Renal pelvis (tissue), 4 donors: ENCODE measurements around the gene KRTAP5-2. TPM values are rescaled to one million over a fixed set of nuclear protein-coding genes. Genes with fewer than 3 reads are reported as not detected.

Experiments used
- DNase-seq: peaks from one replicate; pipeline ENCODE4 v3.0.0-alpha.2; 2013
- polyA plus RNA-seq, 3 donors: library from polyadenylated mRNA; unstranded; fragments of 120-200 nt; gene quantifications; one replicate each; pipeline ENCODE4 v1.2.1, GENCODE V29; 2013; ENCODE audit not compliant: insufficient read length in 3 of 3

KRTAP5-2 gene
- polyA plus RNA-seq, 3 donors = 0.25 to 0.42 TPM; not detected in 1

DNA sequence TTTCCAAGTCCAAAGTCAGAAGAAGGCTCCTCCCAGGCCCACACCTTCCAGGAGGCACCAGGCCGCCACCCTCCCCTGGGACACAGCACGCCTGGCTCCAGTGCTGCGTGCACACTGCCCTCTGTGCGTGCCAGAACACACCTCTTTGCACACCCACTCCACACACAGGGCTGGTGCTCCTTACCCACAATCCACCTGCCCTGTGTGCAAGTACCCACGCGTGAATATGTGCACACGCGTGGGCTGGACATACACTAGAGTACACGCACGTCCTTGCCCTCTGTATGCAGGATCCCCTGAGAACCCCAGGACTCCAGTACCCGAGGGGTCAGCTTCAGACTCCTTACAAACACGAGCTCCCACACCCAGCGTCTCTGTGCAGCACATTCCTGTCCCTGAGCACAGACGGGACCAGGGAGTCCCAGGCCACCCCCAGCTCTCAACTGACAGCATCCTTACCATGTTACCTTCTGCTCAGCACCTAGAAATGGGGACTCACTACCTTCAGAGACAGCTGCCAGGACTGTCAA is 28.8 kb downstream of the KRTAP5-2 start:
- no peak for DNase-seq

DNA sequence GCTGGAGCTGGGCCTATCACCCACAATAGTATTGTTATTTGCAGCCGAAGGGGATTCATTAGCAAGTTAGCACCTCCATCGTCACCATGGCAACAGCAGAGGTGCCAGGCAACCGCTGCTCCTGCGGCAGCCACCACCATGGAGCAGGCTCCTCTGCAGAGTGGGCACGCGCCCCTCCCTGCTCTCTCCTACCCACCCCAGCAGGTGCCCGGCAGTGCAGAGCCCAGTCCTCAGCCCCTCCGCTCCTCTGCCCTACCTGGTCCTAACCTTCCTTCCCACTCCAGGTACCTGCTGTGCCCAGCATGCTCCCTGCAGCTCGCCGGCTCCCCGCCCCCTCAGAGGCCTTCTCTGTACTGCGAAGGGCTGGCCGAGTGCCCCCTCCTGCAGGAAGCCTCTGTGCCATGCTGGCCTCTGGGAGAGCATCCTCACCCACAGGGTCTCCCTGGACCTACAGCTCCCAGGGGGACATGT is 29.6 kb downstream of the KRTAP5-2 start:
- DNase-seq = no peak

DNA sequence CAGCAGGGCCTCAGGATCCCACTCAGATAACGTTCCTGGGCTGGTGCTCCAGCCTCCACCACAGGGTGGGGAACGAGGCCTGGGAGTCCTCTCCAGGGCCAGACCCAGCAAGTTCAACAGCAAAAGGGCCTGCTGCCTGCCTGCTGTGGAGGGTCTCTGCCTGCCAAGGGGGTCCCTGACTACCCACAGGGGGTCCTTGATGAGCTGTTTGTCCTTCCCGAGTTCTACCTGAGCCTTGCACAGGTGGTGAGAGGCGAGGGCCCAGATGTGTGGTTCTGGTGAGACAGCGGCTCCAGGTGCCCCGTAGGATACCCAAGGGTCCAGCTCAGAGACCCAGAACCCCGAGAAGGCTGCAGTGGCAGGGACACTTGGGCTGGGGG is 30.4 kb downstream of the KRTAP5-2 start:
- no peak for DNase-seq

DNA sequence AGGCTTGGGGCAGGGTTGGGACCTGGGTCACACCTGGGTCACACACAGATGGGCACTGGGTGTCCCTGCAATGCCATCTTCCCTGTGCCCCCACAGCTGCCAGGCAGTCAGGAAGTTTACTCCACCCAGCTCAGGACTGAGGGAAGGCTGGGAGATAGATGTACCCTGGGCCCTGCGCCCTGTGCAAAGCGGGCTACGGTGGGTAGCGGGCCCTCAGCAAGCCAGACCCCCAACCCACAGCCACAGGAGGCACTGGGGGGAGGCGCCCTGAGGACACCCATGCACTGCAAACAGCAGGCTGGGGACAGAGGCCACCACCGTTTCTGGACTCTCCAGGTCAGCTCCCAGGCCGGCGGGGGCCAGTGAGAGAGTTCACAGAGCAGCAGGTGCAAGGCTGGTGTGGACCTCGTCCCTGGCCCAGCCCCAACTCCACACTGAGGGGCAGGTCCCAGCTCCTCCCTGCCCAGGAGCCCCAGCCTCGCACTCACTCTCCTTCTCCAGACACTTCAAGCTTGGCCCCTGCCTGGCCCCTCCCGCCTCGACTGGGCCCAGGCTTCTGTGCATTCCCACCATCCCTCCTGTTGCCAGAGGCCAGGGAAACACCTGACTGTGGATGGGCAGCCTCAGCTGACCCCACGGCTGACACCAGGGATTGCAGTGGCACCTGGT is 30.9 kb downstream of the KRTAP5-2 start:
- DNase-seq = no peak

DNA sequence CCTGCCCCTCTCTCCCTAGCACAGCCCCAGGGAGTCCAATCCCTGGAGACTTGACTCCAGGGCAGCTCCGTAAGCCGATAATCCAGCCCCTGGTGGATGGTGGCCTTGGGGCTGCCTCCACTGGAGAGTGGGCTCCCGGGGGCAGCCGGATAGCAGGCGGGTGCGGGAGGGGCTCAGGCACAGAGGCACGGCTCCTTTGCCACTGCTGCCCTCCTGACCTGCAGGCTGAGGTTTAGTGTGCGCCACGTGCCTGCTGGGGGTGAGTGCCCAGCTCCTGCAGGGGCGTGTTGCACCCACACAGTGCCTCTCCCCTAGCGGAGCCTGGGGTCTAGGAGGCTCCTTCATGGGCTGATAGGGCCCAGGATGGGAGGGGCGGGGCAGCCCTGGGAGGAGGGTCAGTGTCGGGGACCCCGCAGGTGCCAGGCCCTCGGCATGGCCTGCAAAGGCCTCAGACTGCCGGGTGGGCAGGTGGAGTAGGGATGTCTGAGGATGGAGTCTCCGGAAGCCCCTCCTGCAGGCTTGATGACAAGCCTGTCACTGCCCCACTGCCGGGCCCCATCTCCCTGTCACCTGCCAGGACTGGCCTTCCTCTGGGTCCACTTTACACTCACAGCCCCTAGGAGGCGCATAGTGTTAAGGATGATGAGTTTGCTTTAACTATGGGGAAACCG is 31.6 kb downstream of the KRTAP5-2 start:
- DNase-seq = no peak

DNA sequence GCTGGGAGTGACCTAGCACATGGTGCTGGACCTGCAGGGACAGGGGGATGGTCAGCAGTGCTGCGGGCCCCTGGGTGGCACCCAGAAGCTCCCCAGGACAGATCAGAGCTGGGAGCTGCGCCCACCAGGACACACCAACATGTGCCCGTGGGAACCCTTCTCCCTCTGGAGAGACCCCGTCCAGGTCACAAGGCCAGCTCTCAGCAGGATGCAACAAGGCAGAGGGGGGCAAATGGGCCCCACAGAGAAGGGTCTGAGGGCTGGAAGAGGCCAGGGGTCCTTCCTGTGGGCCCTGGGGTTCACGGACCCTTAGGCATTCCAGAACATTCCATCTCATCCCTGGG is 32.2 kb downstream of the KRTAP5-2 start:
- DNase-seq = no peak

DNA sequence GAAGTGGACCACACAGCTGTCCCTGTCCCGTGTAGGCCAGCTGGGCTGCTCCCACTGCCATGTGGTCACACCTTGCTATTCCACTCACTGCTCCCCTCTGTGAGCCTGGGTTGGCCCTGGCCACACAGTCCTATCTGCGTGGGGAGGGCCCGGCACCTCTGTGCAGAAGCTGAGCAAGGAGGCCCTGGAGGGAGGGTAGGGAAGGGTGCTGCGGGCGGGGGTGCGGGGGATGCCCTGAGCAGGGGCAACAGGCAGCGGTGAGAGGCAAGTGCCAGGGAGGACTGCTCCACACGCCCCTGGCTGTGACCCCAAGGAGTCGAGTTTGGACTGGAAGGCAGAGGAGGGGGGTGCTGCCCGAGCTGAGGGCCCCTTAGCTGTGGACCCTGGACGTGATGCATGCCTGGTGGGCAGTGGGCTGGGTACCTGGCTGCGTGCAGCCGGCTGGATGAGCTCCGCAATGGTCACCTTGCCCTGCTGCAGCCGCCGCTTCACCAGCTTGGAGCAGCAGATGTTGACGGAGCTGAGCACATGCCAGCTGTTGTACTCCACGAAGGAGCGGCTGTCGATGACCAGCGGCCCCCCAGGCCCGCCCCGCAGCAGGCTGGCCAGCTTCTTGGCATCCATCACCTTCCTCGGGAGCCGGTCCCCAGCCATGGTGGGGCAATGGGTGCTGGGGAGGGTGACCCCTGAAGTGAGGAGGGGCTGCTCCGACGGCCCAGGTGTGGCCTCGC is 32.8 kb downstream of the KRTAP5-2 start:
- no peak for DNase-seq

DNA sequence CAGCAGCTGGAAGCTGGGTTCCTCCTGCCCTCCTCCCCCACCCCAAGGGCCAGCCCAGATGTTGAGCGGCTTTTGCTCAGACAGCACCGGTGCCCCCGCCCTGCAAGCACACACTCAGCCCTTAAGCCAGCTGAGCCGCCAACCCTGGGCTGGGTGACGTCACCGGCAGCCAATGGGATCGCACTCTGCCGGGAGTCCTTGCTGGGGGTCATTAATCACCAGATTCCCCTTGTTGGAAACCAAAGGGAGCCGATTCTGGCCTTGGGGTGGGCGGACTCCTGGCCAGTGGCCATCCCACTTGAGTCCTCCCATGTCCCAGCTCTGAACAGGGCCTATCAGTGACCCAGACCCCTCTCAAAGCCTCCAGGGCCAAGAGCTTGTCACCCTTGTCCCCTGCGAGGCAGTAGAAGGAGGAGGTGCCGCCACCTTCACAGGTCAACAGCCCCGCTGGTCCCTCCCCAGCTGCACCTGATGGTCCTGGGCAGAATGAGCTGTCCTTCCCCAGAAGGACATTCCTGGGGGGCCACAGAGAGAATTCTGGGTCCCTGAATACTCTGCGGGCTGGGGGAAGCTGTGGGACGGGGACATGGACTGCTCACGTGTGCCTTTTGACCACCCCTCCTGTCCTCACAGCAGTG is 33.4 kb downstream of the KRTAP5-2 start:
- DNase-seq = peak; percentile 78

DNA sequence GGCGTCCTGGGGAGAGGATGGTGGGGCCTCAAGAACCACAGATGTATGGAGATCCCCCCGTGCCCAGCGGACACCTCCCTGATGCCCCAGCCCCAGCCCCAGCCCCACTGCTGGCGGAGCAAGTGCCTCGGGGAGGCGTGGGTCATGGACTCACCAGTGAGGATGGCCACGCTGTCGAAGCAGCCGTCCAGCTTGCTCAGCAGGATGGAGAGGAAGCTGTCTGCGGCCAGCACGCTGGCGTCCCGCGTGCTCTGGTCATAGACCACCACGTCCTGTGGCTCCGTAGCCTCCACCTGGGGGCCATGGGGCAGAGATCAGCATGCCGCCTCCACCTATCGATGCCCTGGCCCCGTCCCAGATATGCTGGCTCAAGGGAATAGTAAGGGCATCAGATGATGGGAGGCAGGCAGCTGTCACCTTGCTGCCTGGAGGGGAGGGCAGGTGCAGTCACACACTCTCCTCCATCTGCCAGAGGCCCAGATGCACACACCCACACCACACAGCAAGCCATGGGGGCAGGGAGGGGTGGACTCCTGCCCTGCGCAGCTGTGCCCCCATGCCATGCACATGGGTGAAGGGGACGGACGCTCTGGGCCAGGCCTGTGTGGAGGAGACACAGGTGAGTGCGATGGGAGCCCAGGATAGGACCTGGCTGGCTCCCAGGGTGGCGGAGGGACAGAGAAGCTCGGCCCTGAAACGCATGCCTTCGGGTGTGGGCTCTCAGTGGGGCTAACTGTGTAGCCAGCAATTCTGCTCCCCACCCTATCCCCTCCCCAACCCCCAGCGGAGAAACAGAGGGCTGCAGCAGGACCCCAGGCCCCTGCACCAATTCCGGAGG is 34.2 kb downstream of the KRTAP5-2 start:
- no peak for DNase-seq

DNA sequence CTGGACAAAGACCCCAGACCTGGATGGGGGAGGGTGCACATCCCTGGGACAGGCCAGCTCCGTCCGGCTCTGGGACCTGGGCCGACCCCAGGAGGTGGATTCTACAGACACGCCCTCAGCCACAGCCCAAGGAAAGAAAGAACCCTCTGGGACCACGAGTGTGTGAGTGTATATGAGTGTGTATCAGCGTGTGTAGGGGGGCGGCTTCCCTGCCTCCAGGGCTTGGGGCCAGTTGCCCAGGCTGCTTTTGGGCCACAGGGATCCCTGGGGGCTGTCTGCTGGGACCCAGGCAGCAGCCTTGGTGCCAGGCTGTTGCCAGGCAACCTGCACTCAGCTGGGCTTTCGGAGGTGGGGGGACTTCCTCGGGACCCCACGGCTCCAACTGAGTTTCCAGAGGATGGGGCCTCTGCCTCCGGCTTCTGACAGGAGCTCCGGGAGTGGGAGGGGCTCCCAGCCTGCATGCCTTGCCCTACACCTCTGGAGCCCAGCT is 34.9 kb downstream of the KRTAP5-2 start:
- no peak for DNase-seq

DNA sequence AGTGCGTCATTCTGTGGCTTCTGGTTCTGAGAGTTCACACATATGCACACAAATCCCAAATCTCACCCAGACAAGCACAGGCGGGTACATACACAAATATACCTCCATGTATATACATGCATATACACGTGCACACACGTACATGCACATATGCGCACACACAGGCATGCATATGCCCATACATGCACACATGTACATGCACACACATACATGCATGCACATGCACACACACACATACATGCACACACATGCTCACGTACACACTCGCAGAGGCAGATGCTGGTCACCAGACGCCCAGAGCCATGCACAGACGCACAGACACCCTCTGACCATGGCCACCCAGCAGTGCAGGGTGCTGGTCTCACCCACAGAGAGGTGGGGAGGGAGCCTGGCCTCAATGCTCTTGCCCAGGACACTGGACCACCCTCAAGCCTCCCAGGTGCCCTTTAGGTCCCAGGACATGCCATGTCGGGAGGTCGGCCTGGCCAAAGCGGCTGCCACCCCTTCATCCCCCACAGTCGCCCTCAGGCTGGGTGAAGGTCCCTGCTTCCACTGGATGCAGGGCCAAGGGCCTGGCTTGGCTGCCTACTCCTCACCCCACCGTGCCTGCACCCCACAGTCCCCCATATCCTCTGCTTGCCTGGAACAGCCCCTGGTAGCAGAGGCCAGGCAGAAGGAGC is 35.5 kb downstream of the KRTAP5-2 start:
- DNase-seq = no peak

DNA sequence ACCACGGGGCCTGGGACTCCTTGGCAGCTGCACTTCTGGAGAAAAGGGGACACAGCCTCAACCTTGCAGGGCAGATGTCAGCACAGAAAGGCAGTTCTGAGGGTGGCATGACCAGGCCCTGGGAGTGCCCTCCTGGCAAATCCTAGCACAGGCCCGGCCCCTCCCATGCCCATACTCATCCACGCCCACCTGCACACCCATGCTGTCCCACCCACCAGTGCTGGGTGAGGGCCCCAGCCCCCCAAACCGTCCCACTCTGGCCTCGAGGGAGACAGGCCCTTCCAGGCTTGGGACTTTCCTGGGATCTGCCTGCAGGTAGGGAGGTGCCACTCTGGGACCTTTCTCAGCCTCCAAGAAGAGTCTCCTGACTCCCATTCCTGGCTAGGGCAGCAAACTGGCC is 36.1 kb downstream of the KRTAP5-2 start:
- no peak for DNase-seq

DNA sequence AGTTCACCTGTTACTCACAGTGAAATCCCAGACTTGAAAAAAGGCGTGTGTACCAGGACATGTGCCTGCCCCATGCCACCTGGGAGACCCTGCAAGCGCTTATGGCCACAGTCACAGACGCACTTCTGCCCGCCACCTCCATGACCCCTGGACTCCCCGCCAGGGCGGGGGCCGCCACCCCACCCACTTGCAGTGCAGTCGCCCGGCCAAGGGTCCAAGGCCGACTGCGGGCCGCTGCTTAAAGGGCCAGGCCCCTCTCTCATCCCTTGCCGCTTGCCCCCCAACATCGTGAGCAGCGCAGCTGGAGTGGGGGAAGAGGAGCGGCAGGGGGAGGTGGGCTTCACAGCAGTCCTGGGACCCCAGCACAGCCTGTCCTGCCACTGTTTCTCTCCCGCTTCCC is 36.8 kb downstream of the KRTAP5-2 start:
- DNase-seq = no peak

DNA sequence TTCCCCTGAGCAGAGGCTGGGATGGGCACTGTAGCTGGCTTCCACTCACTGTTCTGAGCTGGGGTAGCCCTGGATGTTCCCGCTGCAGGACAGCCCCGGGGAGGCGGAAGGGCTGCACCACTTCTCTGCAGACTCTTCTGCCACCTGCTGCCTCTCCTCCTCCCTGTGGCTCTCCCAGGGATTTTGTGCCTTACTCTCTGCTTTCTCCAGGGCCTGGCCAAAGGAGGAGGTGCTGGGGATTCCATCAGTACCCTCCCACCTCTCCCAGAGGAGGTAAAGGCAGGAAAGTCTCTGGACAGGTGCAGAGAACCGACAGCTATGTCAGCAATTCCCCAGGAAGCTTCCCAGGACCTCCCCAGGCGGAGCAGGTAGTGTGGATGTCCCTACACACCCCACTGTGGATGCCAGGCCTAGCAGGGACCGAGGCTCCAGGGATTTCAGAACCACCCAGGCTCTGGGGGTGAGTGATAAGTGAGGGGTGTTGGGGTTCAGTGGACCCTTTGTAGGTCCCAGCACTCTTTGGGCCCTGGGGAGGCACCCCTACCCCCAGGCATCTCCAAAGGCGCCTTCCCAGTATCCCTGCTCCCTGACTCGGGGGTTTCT is 37.3 kb downstream of the KRTAP5-2 start:
- no peak for DNase-seq

DNA sequence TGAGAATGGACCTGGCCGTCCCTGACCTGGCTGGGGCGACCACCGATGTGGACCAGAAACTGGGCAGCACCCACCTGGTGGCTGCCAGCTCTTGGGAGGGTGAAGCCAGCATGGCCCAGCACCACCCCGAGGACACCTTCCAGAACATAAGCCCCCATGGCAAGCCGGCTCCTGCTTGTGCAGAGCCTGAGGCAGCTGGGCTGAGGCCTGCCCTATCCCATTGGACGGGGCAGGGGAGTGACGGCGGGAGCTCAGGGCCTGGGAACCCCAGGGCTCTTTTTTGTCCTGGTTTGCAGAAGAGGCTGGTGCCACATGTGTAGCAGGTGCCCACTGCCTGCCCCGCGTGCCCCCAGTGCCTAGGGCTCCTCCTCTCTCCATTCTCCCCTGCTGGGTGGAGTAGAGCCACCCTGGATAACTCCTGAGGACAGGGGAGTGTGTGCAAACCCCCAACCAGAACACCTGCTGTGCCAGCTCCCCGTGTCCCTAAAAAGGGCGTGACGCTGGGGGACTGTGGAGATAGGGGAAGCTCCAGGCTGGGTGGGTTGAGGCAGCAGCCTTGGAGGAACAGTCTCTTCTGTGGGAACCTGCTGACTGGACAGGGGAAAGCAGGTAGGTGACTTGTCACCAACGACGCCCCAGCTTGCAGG is 38.0 kb downstream of the KRTAP5-2 start:
- DNase-seq = no peak

DNA sequence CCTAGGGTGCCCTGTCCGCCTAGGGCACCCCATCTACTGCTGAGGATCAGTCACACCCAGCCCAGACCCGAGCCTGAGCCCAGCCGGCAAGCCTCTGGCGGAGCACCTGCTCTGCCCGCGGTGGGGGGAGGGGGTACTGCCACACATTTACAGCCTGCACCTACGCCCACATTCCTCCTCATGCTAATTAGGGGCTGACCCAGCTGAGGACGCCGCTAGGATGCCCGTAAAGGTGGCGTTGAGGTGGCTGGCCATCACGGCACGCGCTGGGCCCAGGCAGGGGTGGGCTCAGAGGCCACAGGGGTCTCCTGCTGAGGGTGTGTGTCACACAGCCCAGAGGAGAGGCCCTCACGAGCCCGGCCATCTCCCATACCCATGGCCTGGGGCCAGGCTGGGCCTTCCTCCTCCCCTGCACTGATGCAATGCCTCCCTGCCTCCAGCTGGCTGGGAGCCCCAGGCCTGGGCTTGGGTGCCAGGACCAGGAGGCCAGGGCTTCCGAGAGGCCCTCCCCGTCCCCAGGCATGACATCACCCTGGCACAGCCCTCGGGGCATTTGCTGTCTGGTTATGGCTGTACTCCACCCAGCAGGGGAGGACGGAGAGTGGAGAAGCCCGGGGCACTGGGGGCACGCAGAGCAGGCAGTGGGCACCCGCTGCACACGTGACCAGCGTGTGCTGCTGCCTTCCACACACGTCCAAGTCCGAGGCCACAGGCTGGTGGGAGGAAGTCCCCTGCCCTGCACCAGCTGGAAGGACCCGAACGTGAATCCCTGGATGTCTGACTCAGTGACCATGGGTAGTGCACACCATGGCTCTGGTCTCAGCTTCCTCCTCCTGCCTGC is 38.8 kb downstream of the KRTAP5-2 start:
- DNase-seq = no peak

DNA sequence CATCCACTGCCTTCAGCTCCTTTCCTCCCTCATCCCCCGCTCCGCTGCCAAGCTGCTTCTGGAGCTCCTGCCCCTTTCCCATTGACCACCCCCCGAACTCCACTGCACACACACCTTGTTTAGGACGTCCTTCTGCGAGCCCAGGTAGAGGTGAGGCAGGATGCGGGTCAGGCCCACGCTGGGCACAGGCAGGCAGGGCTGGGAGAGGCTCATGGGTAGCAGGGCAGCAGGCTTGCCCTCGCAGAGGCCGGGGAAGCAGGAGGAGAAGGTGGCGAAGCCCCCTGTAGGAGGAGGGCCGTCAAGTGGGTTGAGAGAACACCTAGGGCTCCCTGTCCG is 39.4 kb downstream of the KRTAP5-2 start:
- DNase-seq = no peak

DNA sequence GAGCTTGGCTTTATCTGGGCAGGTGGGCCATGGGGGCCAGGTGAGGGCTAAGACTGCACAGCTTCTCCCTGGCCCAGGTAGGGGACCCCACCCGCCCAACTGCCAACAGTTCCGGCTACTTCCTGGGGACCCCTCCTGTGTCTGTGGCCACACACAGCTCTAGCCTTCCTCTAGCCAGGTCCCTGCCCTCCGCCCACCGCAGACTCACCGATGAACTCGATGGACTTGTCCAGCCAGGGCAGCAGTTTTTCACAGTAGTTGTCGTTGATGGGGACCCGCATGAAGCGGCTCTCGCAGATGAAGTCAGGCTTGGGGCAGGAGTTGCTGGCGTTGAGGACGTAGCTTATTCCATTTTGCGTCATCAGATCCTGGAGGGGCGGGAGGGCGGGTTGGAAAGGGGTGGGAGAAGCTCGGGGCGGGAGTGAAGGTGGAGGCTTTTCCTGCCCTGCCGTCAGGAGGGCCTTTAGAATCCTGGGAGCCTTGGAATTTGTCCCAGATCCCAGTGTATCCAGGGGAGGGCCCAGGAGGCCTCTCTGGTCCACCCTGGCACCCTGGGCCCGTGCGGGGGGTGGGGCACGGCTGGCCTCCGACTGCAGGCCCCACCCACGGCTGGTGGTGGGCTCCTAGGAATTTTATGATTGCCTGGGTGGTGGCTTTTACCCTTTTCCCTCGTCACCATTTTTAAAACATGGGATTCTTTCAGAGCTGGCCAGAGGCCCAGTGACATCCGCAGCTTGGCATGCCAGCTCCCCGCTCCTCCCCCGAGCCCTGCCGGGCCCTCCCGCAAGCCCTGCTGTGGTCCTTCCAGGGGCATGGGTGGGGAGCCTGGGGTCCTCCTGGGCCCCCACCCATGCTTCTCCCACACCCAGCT is 40.0 kb downstream of the KRTAP5-2 start:
- DNase-seq = no peak
